ENCODE measurements around the gene SPINT1.

- no peak for TF ChIP-seq CTCF (IDR thresholded peaks at IDR 0.05)
- TF ChIP-seq POLR2A (IDR thresholded peaks at IDR 0.05) = no peak
These were observed 1.9 kb downstream of the SPINT1 start for GRCh38 chr15:40845511-40846284.
